ENCODE results near the gene BMP5. TPM values are rescaled to one million over a fixed set of nuclear protein-coding genes. Genes with fewer than 3 reads are reported as not detected.

The BMP5 gene
- total and polyA plus RNA-seq, 2 of the 13 experiments (the other 11 are each of a cell fraction or from before 2014, with no cell fraction given) = not detected

DNA sequence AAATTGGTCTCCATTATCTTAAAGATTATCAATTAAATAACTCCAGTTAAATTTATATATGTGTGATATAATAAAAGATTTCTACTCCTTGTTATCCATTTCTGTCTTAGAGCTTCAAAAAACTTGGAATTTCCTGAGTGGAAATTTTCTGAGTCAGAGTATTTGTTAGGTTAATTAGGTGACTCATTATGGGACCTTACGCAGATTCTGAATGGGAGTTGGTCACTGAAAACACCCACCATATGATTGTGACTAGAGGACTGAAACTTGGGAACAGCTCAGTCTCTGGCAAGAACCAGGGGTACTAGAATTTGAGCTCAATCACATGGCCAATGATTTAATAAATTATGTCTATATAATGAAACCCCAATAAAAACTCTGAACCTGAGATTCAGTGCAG, 171.0 kb downstream of the BMP5 start:
- Histone ChIP-seq H3K4me2 (ENCODE audit: low read depth, low read length) (no peak overlapping the region), H3K27ac (ENCODE audit: extremely low read length, insufficient read depth, low read length) (no peak overlapping the region), H3K9me3 (ENCODE audit: low read length) (no peaks in the 10 kb centered on the region), H3K4me1 (ENCODE audit: insufficient read depth, low read length) (no peaks in the 10 kb centered on the region), H3K79me2 (ENCODE audit: insufficient read depth, low read length) (no peaks in the 10 kb centered on the region), H3K36me3 (replicated peaks in 1 of 2; ENCODE audit: control insufficient read depth in 1 of 2, insufficient read depth in 2 of 2, low read length in 2 of 2) (no peaks in the 10 kb centered on the region), H3K27me3 (ENCODE audit: control insufficient read depth in 1 of 2, insufficient read depth in 2 of 2, low read length in 2 of 2) (no peaks in the 10 kb centered on the region), H2AFZ (ENCODE audit: low read length) (no peak overlapping the region), H4K20me1 (ENCODE audit: insufficient read depth, low read length) (no peaks in the 10 kb centered on the region), H3K9ac (ENCODE audit: insufficient read depth, low read depth, low read length) (no peak overlapping the region), H3K4me3 (replicated peaks in 1 of 3; ENCODE audit: insufficient read depth in 1 of 3, low read depth in 2 of 3, low read length in 3 of 3) (no peak overlapping the region)
- no peak for TF ChIP-seq EP300 (IDR thresholded peaks at IDR 0.05; ENCODE audit: low read depth in 2 of 2, low read length in 2 of 2)
- TF ChIP-seq EP300 (CRISPR knock-in tag; IDR thresholded peaks at IDR 0.05; ENCODE audit: borderline replicate concordance) = no peak
- no peak for TF ChIP-seq CENPBD1 (CRISPR knock-in tag; IDR thresholded peaks at IDR 0.05; ENCODE audit: borderline replicate concordance, low read depth)
- no peak for TF ChIP-seq KMT2B (CRISPR knock-in tag; IDR thresholded peaks at IDR 0.05)
- TF ChIP-seq SAP130 (CRISPR knock-in tag; IDR thresholded peaks at IDR 0.05; ENCODE audit: low read depth) = no peak
- TF ChIP-seq NRL (CRISPR knock-in tag; IDR thresholded peaks at IDR 0.05; ENCODE audit: borderline replicate concordance) = no peak
- intact Hi-C loops (cut with micrococcal nuclease; ENCODE audit: unreplicated experiment) (no loop called here), in situ Hi-C loops (cut with HindIII; ENCODE audit: extremely low pct_ligation_motif_present, low pct_unique_long_range_greater_than_20kb) (no loop called here)
- 9% methylated on average over 1 of the region's 1 CpG for WGBS (ENCODE audit: low lambda C conversion rate)
- POLR2A ChIA-PET = no interaction called here
- ATAC-seq (no peak), DNase-seq (ENCODE audit: low spot score) (no peak), FAIRE-seq (no peak)
- BruUV-seq (replicated peaks) = no TSS peak
- CTCF ChIA-PET (ENCODE audit: low intra/inter-chr PET ratio, low total read pairs) = no interaction called here
